ENCODE results near the gene TMEM184B.

TMEM184B gene

GRCh38 chr22:38308791-38309498 is 36.1 kb upstream of the TMEM184B start:
- no peak for DNase-seq

GRCh38 chr22:38305471-38306448 is 33.0 kb upstream of the TMEM184B start:
- DNase-seq = peak in 1 of 14 donors; percentile 29

- no peak for DNase-seq
Observed at GRCh38 chr22:38304526-38304925, 31.7 kb upstream of the TMEM184B start.

- no peak for DNase-seq
Observed at GRCh38 chr22:38303974-38304373, 31.2 kb upstream of the TMEM184B start.

GRCh38 chr22:38302906-38303305 is 30.1 kb upstream of the TMEM184B start:
- DNase-seq = no peak

GRCh38 chr22:38300946-38301345 is 28.1 kb upstream of the TMEM184B start:
- DNase-seq = no peak

- no peak for DNase-seq
Observed at GRCh38 chr22:38300197-38300945, 27.6 kb upstream of the TMEM184B start.

- DNase-seq = peak in 1 of 14 donors; percentile 24
Observed at GRCh38 chr22:38299770-38300102, 26.9 kb upstream of the TMEM184B start.

GRCh38 chr22:38298312-38299005 is 25.6 kb upstream of the TMEM184B start:
- DNase-seq = no peak

GRCh38 chr22:38296372-38296771 is 23.6 kb upstream of the TMEM184B start:
- no peak for DNase-seq

- DNase-seq = no peak
Observed at GRCh38 chr22:38295863-38296262, 23.1 kb upstream of the TMEM184B start.

GRCh38 chr22:38295339-38295738 is 22.5 kb upstream of the TMEM184B start:
- no peak for DNase-seq

- DNase-seq = no peak
Observed at GRCh38 chr22:38294193-38294592, 21.4 kb upstream of the TMEM184B start.

GRCh38 chr22:38292694-38293093 is 19.9 kb upstream of the TMEM184B start:
- no peak for DNase-seq

- DNase-seq = no peak
Observed at GRCh38 chr22:38291201-38291777, 18.5 kb upstream of the TMEM184B start.

GRCh38 chr22:38290347-38290746 is 17.5 kb upstream of the TMEM184B start:
- DNase-seq = no peak

- DNase-seq = no peak
Observed at GRCh38 chr22:38289583-38290082, 16.8 kb upstream of the TMEM184B start.

GRCh38 chr22:38286915-38287669 is 14.3 kb upstream of the TMEM184B start:
- no peak for DNase-seq

GRCh38 chr22:38285018-38285417 is 12.2 kb upstream of the TMEM184B start:
- DNase-seq = no peak

GRCh38 chr22:38284042-38284402 is 11.2 kb upstream of the TMEM184B start:
- DNase-seq = no peak

- no peak for DNase-seq
Observed at GRCh38 chr22:38282397-38282796, 9.6 kb upstream of the TMEM184B start.
